NCI-H1436 treated with DMSO at 0.1 percent for 48 hours (cell line): ENCODE measurements around the gene DUSP22.

ENCODE experiments used
- DNase-seq: peaks from one replicate; lab custom pipeline; 2025; lab: John Stamatoyannopoulos, UW

The DUSP22 gene

GRCh38 chr6:381742-382461 is 89.6 kb downstream of the DUSP22 start:
- no peak for DNase-seq

GRCh38 chr6:382883-383810 is 90.9 kb downstream of the DUSP22 start:
- DNase-seq, result no peak

GRCh38 chr6:383856-384255 is 91.6 kb downstream of the DUSP22 start:
- DNase-seq, result no peak

- no peak for DNase-seq
Observed at GRCh38 chr6:384898-385297, 92.6 kb downstream of the DUSP22 start.

GRCh38 chr6:385614-386013 is 93.3 kb downstream of the DUSP22 start:
- DNase-seq, result no peak

GRCh38 chr6:386688-387266 is 94.5 kb downstream of the DUSP22 start:
- no peak for DNase-seq

DNA sequence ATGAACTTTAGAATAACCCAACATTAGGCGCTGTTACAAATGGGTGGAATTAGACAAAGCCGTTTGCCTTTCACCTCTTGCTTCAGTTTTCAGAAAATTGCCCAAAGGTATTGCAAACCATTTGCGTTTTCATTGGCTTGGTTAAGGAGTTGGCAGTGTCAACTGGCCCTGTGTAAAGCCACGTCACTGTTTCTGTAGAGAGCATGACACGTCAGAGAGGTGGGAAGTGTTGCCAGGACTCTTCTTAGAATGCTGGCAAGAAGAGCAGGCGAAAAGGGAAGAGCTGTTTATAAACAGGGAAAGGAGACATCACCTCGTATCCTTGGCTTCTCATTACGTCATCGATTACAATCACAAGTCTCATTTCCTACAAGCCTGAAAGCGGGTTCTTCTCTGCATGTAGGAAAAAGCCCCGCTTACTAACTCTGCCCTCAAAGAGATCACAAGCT is 95.0 kb downstream of the DUSP22 start:
- DNase-seq, result no peak

DNA sequence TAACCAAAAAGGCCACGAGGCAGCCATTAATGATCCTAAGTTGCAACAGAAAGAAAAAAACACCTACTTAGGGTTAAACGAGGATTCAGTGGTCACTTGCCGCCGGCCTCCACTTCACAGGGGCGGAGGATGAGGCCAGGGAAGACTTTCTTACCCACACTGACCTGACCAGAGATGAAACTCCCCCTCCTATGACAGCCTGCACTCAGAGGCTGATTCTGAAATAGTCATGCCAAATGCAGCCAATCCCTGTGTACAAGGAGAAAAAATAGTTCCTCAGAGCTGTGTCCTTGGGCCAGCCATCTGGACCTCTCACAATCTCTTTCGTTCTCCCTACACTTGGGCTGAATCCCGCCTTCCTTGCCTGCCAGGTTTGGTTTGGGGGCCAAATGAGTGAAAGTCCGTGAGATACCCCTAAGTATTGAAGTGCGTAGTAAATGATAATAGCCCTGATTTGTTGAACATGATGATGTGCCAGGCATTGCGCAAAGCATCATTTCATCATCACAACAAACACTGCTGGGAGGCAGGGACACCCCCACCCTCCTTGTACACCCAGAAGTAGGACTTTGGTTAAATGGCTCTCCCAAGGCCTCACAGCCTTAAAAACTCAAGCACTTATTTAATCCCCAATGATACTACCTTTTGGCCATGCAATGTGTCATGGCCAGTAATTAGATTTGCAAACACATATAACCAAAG is 96.1 kb downstream of the DUSP22 start:
- no peak for DNase-seq

GRCh38 chr6:389143-389542 is 96.9 kb downstream of the DUSP22 start:
- no peak for DNase-seq

- no peak for DNase-seq
Observed at GRCh38 chr6:389622-390021, 97.3 kb downstream of the DUSP22 start.

GRCh38 chr6:390914-391558 is 98.7 kb downstream of the DUSP22 start:
- no peak for DNase-seq

DNA sequence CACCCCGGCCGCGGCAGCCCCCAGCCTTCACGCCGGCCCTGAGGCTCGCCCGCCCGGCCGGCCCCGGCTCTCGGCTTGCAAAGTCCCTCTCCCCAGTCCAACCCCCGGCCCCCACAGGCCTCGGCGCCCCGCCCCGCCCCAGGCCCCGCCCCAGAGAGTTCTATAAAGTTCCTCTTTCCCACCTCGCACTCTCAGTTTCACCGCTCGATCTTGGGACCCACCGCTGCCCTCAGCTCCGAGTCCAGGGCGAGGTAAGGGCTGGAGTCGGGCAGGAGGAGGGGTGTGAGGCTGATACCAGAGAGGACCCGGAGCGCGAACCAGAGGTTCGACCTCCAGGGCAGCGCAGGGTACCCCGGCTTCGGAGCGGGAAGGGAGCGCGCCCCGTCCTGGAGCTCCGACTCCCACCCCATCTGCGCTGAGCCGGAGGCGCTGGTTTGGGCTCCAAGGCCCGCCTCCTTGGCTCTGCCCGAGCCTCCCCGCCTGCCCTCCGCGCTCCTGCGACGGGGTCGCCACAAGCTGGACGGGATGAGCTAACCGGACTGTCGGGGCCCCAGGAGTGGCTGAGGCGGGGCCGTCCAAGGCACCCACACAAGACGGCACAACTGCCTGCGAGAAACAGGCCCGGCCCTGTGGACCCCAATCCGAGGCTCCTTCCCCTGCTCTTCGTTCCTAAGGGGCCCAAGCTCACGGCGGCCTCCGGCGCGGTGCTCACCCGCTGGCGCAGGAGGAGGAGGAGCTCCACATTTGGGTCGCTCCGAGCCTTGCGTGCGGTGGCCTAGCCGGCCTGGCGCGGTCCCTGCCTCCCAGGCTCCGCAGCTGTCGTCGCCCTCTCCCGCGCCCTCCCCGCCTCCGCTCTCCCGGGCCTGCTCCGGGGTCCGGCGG is 99.5 kb downstream of the DUSP22 start, which contains the start of gene IRF4:
Gene IRF4 (plus strand): TSS at position 194 of the 882 bp plus-strand sequence. CDS start 1,401 bp downstream, outside the sequence.
- DNase-seq, result no peak

- DNase-seq, result no peak
Observed at GRCh38 chr6:392441-393390, 100.4 kb downstream of the DUSP22 start.

DNA sequence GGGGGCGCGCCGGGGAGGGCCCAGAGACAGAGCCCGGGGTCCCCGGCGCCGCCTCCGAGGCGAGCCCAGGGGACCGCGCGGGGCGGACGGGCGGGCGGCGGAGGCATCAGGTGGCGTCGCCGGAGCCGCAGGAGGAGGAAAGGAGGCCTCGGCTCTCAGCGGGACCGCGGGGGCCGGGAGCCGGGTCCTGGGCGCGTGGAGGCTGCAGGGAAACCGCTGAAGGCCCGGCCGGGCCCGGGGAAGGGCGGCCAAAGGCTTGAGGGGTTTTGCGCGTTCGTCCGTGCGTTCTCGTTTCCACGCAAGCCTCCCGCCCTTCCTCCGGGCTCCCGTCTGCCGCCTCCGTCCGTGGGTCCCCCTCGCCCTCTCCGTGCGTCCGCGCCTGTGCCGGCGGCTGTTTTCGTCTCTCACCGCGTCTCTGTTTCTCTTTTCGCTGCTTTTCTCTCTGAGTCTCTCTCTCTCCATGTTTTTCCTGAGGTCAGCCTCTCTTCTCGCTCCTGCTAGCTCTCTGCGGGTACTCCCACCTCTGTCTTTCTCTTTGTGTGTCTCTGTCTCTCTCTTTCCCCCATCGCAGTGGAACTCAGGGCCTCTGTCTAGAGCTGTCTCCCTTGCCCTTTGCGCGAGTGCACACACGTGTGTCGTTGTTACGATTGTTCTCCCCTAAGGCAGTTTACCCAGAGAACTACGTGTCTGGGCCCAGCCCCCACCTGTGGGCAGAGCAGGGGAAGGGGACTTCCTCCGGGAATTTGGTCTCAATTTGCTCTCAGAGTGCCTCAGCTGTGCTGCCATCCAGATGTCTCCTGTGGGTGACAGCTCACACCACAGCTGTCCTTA is 101.3 kb downstream of the DUSP22 start:
- no peak for DNase-seq

DNA sequence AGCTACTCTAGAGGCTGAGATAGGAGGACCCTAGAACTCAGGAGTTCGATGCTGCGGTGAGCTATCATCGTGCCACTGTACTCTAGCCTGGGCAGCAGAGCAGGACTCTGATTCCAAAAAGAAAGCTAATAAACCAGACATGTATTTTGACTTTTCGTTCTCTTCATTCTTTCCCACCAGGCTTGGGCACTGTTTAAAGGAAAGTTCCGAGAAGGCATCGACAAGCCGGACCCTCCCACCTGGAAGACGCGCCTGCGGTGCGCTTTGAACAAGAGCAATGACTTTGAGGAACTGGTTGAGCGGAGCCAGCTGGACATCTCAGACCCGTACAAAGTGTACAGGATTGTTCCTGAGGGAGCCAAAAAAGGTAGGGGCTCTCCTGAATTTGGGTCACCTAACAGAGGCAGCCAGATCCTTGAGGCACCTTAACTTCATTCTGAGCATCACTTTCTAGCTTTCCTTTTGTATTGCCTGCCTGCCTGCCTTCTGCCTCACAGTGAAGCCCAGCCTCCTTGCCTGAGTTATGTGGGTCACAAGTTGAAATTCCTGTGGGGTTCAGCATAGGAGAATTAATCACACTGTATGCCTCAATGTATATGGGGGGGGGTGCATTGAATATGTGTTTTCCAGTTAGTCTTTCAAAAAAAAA is 102.5 kb downstream of the DUSP22 start:
- DNase-seq, result no peak

DNA sequence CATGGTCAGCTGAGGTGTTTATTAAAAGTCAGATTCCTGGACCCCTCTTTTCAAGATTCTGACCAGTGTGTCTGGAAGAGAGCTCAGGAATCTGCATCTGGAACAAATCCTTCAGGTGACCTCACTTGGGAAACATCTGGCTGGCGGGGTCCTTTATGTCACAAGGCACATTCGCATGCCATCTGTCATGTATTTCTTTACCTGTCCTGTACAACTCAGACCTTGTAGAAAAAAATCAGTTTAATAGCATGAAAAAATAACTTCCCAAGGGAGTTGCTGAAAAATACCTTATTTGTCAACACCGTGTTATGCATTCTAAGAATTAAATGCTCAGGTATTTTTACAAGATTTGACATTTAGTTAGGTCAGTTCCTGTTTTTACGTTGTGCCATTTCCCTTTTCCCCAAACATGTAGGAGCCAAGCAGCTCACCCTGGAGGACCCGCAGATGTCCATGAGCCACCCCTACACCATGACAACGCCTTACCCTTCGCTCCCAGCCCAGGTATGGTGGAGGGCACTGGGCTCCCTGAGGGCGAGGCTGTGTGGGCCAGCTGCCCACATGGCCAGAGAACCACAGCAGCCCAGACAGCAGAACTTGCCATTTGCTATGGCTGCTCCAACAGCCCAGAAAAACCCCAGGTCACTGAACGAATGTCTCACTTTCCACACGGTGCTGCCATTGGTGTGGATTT is 103.3 kb downstream of the DUSP22 start:
- DNase-seq, result no peak

- DNase-seq, result no peak
Observed at GRCh38 chr6:396126-396520, 103.8 kb downstream of the DUSP22 start.
